Umbilical cord (tissue), 2 donors: ENCODE results near the gene FBXW7. TPM values are rescaled to one million over a fixed set of nuclear protein-coding genes. Genes with fewer than 3 reads are reported as not detected.

Experiments used
- DNase-seq: peaks from one replicate; pipeline ENCODE4 v3.0.0-alpha.2; 2015; ENCODE audit warnings: low spot score
- total RNA-seq: library from RNA; depleted of rRNA; stranded (reverse); fragments of >200 nt; gene quantifications from one replicate; pipeline ENCODE4 v1.2.3, GENCODE V29; 2014; ENCODE audit warnings: low replicate concordance; ENCODE audit not compliant: insufficient read depth

FBXW7 gene
- total RNA-seq, 1 donor from 2014 or later = 66.4 TPM

DNA sequence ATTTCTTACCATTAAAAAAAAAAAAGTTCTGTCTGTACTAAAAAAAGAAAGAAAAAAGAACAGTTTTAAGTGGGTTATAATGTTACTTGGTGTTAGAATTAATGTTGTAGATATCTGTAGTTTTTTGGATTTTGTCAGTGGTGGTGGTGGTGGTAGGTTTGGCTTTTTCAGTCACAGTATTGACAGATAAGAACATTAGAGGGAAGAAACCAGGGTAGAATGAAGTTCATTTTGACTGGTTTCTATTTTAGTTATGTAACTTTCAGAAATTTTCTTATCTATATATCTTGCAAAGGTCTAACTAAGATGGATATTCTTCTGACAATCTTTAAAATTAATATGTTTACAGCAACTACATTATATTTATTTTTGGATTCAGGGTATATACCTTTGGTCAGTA lies 105.4 kb downstream of the FBXW7 start:
- DNase-seq = no peak

DNA sequence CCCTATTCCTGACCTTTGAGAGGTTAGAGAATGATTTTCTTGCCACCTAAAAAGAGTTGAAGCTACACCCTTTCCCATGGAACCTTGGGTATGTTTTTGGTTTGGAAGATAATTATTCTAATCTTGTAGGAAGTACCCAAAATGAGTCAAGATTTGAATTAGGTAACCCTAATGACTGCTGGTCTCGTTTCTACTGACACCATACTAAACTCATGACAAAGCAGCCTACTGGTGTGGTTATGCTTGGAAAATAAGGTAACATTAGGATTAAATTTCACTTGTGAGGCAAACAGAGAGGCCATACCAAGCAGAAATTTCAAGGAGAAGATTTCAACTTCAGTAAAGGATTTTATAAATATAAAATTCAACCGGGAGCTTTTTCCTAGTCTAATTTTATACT lies 107.9 kb downstream of the FBXW7 start:
- DNase-seq = no peak

DNA sequence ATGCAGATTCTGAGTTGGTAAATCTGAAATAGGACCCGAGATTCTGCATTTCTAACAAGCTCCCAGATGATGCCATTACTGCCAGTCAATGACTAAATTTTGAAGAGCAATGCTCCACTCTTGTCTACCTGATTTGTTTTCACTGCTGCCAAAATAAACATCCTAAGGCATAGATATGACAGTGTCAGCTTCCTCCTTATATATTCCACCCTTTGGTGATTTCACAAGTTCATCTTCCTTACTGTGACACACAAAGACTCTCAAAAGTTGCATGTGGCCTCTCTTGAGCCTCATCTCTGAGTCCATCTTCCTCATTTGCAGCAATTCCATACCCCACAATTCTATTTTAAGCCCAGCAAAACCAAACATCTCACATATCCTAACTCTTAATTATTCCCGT lies 110.9 kb downstream of the FBXW7 start:
- peak; percentile 11 for DNase-seq

DNA sequence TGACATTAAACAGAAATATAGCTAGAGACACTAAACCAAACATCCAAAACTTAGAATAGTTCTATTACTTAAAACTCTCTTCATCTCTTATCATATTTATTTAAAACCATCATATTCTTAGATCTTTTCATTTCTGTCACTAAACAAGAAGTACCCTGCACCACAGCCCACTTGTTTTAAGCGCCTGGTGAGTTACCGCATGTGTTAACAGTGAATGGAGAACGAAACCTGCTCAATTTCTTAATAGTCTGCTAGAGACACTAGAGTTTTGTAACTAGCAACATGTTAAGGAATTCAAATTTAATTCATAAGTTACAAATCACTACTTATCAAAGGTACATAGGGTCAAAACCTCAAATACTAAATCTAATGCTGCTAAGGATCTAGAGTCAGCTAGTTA lies 111.5 kb downstream of the FBXW7 start:
- no peak for DNase-seq

DNA sequence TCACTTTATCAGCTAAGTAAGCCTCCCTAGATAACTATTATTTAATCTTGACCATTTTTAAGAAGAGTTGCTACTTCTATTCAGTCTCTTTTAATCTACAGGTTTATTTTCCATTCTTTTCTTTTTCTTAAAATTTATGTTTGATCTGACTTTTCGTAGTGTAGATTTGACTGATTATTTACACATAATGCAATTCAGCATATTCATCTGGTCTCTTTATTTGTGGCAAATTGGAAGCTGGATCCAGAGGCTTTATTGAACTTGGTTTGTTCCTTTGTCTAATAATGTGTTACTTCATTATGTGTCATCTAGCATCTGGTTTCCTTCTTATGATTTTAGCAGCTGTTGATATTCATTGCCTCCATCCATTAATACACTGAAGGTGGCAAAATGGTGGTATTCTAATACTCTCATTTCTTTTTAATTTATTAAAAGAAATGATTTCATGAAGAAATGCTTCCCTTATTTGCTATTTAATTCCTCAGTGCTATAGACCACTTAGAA lies 113.0 kb downstream of the FBXW7 start:
- DNase-seq = no peak

DNA sequence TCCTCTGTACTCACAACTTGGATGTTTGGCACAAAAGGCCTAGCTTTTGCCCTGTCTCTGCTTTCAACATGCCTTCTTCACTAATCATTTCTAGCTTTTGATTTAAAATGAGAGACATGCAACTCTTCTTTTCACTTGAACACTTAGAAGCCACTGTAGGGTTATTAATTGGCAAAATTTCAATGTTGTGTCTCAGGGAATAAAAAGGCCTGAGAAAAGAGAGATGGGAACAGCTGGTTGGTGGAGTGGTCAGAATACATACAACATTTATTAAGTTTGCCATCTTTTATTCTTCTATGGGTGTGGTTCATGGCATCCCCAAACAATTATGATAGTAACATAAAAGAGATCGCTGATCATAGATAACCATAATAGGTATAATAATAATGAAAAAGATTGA lies 114.3 kb downstream of the FBXW7 start:
- DNase-seq = no peak

DNA sequence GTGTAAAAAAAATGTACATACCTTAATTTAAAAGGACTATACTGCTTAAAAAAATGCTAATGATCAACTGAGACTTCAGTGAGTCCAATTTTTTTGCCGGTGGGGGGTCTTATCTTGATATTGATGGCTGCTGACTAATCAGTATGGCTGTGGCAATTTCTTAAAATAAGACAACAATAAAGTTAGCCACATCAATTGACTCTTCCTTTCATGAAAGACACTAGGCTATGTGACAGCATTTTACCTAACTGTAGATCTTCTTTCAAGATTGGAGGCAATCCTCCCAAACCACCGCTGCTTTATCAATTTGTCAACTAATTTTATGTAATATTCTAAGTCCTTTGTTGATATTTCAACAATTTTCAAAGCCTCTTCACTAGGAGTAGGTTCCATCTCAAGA lies 116.1 kb downstream of the FBXW7 start:
- DNase-seq = no peak

DNA sequence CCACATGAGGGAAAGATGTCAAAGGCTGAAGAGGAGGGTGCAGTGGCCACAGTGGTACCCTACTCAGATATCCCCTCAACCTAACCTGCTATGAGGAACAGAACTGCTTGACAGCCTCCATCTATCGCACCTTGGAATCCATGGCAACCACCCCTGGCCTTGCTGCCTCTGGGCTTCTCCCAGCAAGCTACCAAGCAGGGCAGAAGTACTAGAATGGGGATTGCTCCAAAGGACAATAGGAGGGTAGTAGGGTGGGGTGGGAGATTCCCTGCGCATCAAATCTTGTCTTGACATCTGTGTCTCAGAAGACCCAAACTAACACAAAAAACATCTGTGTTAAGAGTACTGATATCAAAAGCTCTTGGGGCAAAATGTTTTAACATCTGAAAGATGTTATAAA lies 118.2 kb downstream of the FBXW7 start:
- no peak for DNase-seq

DNA sequence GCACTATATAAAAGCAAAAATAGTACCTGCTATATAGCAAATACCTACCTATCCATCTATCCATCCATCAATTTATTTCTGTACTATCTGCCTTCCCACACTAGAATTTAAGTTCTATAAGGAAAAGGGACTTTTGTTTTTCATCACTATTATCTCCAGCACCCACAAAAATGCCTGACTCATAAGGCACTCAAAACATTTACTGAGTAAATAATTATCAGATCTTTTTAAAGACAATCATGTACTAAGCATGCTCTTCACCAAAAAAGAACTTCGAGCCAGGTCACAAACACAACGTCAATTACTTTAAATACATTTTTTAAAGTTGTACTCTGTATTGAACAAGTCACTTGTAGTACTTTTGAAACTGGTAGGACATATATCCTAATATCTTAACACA lies 119.9 kb downstream of the FBXW7 start:
- DNase-seq = no peak

DNA sequence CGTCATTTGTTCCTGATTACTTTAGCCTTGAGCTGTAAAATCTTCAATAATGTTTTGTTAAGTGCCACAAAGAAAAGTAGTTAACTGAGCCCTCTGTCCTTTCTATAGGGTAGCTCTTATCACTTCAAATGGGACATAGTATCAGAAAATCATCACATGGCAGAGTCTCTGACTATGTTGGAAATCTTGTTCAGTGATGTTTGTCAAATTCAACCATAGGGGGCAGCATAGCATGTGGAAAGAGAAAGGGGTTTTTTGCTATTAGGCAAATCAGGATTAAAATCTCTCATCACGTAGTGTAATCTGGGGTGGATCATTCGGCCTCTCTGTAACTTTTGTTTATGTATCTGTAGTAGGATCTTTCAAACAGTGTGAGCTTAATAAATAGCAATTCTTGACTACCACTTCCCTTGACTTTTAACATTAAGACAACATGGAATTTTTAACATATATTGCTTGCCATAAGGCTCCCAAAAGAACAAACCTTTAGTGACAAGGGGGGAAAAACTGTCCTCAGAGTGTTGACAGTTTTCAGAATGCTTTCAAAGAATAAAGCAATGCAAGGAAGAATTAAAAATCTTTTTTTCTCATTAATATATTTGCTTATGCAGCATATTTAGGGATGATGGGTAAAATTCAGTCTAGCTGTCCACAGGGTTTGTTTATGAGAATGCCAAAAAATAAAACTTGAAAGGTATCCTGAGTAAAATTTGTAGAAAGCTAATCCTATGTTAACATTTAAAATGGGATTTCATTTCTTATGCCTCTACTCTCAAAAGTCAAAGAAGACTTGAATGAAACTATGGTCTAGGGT lies 127.2 kb downstream of the FBXW7 start:
- no peak for DNase-seq

DNA sequence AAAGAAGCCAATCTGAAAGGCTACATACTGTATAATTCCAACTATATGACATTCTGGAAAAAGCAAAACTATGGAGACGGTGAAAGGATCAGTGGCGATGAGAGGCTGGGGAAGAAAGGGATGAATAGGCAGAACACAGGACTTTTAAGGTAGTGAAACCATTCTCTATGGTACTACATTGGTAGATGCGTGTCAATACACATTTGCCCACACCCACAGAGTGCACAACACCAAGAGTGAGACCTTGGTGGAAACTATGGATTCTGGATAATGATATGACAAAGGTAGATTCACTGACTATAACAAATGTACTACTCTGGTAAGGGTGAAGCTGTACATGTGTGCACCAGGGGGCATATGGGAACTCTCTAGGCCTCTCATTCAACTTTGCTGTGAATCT lies 134.5 kb downstream of the FBXW7 start:
- DNase-seq = no peak

DNA sequence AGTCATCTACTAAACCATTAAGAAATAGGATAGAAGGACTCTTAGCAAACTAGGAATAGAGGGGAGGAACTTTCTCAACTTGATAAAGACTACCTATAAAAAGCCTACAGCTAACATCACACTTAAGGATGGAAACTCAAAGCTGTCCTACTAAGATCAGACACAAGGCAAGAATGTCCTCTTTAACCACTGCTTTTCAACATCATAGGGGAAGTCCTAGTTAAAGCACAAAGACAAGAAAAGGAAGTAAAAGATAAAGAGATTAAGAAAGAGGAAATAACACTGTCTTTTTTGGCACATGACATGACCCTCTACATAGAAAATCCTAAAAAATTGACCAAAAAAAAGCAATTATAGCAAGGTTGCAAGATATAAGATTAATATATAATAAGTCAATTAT lies 136.6 kb downstream of the FBXW7 start:
- no peak for DNase-seq

DNA sequence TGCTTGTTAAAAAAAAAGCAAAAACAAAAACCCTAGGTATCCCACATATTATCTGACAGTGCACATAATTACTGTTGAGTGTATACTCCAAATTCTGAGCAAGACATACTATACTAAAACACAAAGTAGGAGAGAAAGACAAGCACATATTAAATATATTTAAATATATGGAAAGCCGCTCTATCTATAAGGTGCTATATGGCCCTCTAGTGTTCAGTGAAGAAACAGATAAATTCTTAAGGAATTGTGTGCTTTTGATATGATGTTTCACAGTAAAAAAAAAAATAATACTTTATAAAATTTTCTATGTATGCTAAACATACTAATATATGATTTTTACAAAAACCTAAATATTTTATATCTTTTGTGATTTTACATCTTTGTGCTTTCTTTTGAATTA lies 137.8 kb downstream of the FBXW7 start:
- peak; percentile 25 for DNase-seq

DNA sequence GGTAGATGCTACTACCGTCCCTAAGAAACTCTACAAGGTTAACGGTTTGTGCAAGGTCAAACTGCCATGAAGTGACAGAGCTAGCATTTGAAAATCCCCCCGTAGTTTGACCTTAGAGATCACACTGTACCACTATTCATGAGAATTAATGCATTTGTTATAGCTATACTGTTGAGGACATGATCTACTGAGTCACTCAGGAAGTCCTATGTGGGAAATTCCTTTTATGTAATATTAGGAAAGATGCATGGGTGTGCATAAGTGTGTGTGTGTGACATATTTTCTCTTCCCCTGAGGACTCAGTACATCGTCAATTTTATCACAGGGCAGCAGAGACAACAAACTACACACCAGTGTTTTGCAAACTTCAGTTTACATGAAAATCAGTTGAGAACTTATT lies 141.1 kb downstream of the FBXW7 start:
- DNase-seq = no peak

DNA sequence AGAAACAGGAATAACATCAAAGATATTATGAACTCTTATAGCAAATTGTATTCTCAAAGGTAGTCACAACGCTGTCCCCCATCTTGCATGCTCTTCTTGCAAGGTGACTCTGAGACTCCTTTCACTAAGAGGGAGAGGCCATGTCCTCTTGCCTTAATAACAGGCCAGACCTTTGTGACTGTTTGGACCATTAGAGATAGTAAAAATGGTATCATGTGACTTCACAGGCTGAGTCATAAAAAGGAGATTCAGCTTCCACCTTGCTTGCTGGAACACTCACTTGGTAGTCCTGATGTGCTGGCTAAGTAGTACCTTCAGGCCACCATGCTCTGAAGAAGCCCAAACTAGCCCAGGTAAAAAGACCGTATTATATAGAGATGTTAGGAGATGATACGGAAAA lies 143.8 kb downstream of the FBXW7 start:
- no peak for DNase-seq

DNA sequence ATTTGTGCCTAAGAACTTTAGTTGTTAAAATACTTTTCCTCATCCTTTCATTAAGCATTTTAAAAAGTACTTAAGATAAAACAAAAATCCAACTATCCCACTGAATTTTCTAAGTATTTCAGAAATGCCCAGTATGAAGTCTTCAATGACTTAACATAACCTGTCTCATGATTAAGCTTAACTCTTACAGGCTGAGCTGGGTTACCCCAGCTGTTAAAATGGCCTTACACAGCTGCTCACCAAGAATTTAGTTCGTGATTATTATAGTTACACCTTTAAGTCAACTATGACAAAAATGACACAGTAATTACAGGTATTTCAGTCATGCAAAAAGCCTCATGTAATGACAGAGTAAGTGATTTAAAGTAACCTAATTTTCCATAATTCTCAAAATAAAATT lies 145.7 kb downstream of the FBXW7 start:
- DNase-seq = no peak

DNA sequence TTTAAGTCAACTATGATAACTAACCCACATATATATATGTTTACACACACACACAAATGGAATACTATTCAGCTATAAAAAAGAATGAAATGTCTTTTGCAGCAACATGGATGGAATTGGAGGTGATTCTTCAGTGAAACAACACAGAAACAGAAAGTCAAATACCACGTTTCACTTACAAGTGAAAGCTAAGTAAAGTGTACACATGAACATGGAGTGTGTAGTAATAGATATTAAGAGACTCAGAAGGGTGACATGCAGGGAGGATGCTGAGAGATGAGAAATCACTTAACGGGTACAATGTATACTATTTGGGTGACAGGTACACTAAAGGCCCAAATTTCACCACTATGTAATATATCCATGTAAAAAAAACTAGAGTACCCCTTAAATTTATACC lies 146.5 kb downstream of the FBXW7 start:
- no peak for DNase-seq

DNA sequence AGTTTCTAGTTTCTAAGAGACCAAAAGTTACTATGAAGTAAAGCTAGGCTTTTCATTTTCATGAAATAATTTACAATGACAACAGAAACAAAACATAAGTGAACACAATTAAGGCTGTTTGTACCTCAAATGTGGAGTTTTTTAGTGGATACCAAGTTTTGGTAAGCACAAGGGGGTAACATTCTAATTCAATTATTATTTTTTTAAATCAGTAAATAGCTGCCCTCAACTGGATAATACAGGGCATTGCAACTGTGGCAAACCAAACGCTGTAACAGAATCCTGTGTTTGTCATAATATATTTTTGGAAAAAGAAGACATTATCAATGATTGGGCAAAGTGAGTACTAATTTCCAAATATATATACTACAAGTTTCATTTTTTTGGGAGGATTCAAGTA lies 150.3 kb downstream of the FBXW7 start:
- DNase-seq = no peak

DNA sequence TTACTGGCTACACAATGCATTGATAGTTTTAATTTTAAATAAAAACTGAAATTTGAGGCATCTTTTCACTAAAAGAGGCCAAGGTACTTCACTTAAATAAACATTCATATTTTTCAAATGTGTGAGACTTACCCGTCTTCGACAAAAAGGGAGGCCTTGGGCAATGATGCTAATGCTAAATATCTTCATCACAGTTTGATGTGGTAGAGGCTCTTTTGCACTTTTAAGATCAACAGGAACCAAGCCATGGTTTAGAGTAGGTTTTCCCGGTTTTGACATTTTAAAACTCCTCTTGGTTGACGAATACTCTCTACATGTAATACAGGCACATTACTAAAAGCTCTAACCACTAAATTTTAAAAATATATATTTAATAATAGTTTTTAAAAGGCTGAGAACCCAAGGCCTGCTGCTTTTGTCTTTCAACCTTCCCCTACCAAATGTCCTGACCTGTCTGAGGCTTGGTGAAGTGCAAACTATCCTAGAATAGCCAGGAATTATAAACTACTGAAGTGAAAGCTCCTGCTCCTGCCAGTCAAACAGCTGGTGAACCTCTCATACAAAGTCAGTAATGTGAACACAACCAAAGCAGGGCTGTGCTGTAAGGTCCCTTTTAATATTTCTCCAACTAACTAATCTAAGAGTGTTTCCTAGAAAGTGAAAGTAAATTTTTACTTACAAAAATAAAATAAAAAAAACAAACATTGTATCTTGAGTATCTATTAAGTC lies 153.7 kb downstream of the FBXW7 start:
- no peak for DNase-seq

DNA sequence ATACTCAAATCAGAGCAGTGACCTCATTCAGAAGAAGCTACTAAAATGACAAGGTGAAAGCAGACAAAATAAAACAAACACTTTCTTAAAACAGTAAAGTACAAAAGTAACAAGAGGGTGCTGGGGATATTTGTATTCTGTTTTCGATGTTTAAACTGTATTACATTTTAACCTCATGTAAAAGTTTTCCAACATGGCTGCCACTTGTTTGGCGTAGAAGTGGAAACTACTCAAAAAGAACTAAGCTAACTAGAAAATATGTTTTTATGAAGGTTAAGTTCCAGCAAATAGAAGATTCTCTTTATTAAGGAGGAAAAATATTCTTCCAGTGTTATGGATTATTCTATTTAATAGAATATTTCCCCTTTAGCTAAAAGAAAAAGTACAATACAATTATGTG lies 155.0 kb downstream of the FBXW7 start:
- no peak for DNase-seq

DNA sequence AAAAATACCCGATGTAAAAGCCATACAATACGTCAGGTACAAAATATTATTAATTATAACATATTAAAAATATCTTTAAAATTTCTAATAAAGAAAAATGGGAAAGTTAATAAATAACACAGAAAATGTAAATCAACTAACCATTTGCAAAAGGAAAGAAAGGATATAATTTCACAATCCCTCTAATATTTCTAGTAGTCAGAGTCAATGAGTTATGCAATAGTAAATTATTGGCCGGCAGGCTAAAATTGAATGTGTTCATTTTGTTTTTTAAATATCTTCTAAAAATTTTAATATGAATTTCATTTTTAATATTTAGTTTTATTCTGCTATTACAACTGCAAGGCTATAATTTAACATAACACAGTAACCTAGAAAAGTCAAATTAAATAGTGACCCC lies 155.7 kb downstream of the FBXW7 start:
- no peak for DNase-seq

DNA sequence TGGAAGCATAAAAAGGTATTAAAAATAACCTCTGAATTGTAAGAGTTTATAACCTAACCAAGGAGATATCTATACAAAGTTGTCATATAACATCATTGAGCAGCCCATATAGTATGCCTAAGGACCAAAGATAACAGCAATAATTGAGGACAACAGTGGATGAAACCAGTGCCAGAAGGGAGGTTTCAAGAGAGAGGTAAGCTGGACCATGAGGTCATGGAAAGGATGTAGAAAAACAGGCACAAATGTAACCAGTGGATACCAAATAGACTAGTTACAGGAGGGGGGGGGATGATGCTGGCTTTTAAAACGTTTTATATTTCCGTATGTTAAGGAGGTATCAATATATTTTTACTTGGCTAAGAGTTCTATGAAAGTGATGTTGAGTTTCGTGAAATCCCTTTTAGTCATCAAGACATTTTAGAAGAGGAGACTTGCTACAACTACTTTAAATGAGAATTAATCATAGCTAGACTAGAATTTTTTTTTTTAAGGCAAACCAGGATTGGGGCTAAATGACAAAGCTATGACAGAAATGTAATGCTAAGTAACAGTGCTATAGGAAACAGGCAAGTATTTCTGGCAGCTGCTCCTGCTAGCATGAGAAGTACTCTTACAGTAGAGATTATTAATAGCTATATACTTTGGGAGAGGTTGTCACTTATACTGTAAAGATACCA lies 161.1 kb downstream of the FBXW7 start:
- DNase-seq = no peak

DNA sequence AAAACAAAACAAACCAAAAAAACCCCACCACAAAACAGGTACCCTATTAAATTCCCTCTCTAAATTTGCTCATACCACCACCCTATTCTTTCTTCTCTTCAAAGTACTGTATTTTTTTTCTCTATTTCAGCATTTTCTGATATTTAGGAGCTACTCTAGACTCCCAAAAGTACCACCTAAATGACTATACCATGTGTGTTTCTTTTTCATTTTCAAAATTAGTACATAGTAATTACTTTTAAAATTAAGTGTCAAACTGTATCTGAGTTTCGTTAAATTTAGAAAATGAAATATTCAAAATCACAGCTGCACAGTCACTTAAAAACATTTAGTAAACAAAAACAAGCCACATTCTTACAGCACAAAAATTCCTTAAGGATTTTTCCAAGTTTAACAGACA lies 161.7 kb downstream of the FBXW7 start:
- no peak for DNase-seq
